ENCODE measurements around the gene MGAT5. TPM values are rescaled to one million over a fixed set of nuclear protein-coding genes. Genes with fewer than 3 reads are reported as not detected.

Gene MGAT5
- total RNA-seq, 4 donors from 2014 or later = 10.3 to 53.2 (median 27.0) TPM

DNA sequence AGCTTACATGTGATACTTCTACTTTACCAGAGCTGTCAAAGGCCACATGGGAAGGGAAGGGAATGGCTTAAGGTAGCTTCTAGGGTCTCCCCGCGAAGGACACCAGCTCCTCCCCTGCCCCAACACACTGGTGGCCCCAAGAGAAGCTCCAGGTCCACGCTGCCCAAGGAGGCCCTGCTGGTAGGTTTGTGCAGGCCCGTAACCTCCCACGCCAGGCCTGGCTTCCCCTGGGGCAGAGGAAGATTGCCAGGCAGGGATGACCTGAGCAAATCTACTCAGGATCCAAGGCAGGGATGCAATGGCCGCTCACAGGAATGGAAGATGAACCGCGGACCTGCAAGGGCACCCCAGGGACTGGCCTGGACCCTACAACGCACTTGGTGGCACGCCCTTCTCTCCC lies 205.1 kb downstream of the MGAT5 start:
- H3K27ac ChIP-seq = no peak overlapping the region
- no peaks in the 10 kb centered on the region for H3K4me1 ChIP-seq
- no peaks in the 10 kb centered on the region for H3K9me3 ChIP-seq
- H3K4me3 ChIP-seq = no peak overlapping the region
- no peak for DNase-seq
- intact Hi-C loops (cut with DNase I; ENCODE audit: low total_unique reads) = no loop called here
- no peaks in the 10 kb centered on the region for H3K27me3 ChIP-seq
- no peak for TF ChIP-seq POLR2A (IDR thresholded peaks at IDR 0.05)
- TF ChIP-seq, protein P1, sequence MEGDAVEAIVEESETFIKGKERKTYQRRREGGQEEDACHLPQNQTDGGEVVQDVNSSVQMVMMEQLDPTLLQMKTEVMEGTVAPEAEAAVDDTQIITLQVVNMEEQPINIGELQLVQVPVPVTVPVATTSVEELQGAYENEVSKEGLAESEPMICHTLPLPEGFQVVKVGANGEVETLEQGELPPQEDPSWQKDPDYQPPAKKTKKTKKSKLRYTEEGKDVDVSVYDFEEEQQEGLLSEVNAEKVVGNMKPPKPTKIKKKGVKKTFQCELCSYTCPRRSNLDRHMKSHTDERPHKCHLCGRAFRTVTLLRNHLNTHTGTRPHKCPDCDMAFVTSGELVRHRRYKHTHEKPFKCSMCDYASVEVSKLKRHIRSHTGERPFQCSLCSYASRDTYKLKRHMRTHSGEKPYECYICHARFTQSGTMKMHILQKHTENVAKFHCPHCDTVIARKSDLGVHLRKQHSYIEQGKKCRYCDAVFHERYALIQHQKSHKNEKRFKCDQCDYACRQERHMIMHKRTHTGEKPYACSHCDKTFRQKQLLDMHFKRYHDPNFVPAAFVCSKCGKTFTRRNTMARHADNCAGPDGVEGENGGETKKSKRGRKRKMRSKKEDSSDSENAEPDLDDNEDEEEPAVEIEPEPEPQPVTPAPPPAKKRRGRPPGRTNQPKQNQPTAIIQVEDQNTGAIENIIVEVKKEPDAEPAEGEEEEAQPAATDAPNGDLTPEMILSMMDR (IDR thresholded peaks at IDR 0.05) = no peak
- H3K36me3 ChIP-seq = no peaks in the 10 kb centered on the region

DNA sequence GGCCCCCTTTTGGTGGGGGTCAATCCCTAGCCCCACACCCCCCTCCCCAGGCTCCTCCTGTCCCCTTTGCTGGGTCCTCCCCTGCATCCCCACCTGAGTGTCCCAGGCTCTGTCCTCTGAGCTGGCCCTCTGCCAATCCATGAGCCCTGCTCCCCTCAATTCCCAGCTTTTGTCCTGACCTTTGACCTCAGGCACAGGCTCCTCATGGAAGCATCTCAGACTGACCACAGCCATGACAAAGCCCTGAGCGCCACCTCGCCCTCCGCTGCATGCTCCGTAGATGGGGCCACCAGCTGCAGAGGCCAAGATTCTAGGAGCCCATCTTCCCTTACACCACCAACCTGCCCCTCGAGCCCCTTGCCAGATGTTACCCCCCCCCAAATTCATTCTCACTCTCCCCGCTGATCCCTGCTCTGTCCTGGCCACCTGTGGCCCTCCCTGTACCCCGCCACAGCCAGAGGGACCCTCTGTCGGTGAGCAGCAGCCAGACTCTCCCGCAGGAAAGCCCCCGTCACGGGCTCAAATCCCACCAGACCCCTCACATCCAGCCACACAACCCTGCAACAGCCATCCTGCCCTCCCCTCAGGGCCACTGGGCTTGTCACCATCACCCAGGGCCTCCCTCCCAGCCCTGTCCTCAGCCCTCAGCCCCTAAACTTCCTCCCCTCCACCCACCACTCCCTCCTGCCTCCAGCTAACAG lies 206.0 kb downstream of the MGAT5 start:
- no peaks in the 10 kb centered on the region for H3K27me3 ChIP-seq
- no peaks in the 10 kb centered on the region for H3K36me3 ChIP-seq
- no peak for DNase-seq
- H3K9me3 ChIP-seq = no peaks in the 10 kb centered on the region
- TF ChIP-seq, protein P1 (IDR thresholded peaks at IDR 0.05) = no peak
- TF ChIP-seq POLR2A (IDR thresholded peaks at IDR 0.05) = no peak
- no peak overlapping the region for H3K27ac ChIP-seq
- no peak overlapping the region for H3K4me3 ChIP-seq
- H3K4me1 ChIP-seq = no peaks in the 10 kb centered on the region
- intact Hi-C loops (cut with DNase I; ENCODE audit: low total_unique reads) = no loop called here

DNA sequence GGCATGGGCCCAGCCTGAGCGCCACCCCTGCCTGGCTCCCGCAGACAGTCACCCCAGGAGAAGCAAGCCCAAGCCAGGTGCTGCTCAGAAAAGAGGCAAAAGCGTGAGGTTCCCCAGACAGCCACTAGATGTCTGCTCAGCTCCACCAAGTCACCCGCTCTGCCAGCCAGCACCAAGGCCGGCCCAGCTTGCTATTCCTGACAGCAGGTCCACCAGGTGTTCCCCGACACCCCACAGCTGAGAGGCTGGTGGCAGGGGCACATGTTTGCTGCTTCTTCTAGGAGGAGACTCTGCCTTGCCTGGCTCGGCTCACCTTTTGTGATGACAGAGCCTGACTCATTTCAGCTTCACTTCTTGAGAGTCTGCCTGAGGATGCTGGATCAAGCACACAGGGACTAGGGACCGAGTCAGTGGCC lies 206.7 kb downstream of the MGAT5 start:
- no peaks in the 10 kb centered on the region for H3K9me3 ChIP-seq

DNA sequence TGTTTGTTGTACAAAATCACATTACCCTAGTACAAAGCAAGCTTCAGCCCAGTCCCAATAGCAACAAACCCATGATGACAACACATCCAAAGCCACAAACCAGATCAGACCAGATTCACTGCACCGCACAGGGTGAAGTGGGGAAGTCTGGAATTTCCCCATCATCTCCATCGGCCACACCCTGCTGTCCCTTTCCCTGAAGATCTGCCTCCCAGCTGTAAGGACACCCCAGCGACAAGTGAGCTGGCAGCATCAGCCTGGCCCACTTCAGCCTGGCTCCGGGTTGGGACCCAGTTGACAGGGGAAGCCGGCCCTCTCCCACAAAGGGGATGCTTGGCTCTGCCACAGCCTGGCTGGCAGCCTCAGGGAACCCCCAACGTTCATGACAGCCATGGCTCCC lies 207.6 kb downstream of the MGAT5 start:
- TF ChIP-seq POLR2A (IDR thresholded peaks at IDR 0.05) = no peak
- H3K27me3 ChIP-seq = no peaks in the 10 kb centered on the region
- no peaks in the 10 kb centered on the region for H3K36me3 ChIP-seq
- H3K4me3 ChIP-seq = no peak overlapping the region
- H3K27ac ChIP-seq = no peak overlapping the region
- no peaks in the 10 kb centered on the region for H3K9me3 ChIP-seq
- no peak for DNase-seq
- H3K4me1 ChIP-seq = no peaks in the 10 kb centered on the region
- intact Hi-C loops (cut with DNase I; ENCODE audit: low total_unique reads) = no loop called here

More for the DNA sequence above, 206.7 kb downstream of the MGAT5 start:
- Histone ChIP-seq H3K36me3 (no peaks in the 10 kb centered on the region), H3K4me1 (no peaks in the 10 kb centered on the region), H3K27ac (no peak overlapping the region), H3K27me3 (no peaks in the 10 kb centered on the region), H3K4me3 (no peak overlapping the region)
- intact Hi-C loops (cut with DNase I; ENCODE audit: low total_unique reads) = no loop called here
- DNase-seq = peak in 1 of 2 donors; percentile 35
- no peak for TF ChIP-seq POLR2A (IDR thresholded peaks at IDR 0.05)
- TF ChIP-seq, protein P1 (IDR thresholded peaks at IDR 0.05) = peak; percentile 11 to 30 (median 20)

DNA sequence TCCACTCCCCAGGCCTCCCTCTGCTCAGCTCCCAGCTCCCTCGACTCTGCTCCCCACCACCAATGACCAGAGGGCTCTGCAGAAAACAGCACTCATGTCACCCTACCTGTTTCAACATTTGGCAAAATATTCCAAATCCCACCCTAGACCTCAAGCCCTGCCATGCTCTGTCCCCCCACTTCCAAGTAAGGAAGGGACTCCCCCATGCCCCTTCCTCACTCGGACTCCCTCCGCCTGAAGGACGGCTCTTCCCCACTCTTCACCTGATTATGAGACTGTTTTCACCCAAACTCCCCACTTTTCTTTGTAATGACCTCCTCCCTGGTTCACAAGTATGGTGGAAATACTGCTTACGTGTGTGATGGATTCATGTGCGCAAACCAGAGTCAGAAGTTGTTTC lies 208.4 kb downstream of the MGAT5 start:
- H3K27ac ChIP-seq = no peak overlapping the region
- no peak overlapping the region for H3K4me3 ChIP-seq
- no peaks in the 10 kb centered on the region for H3K9me3 ChIP-seq
- TF ChIP-seq, protein P1 (IDR thresholded peaks at IDR 0.05) = no peak
- no peak for TF ChIP-seq POLR2A (IDR thresholded peaks at IDR 0.05)
- H3K27me3 ChIP-seq = no peaks in the 10 kb centered on the region
- DNase-seq = no peak
- H3K4me1 ChIP-seq = no peaks in the 10 kb centered on the region
- intact Hi-C loops (cut with DNase I; ENCODE audit: low total_unique reads) = no loop called here
- no peaks in the 10 kb centered on the region for H3K36me3 ChIP-seq

Measured in uterus (tissue), 4 donors.